SK-N-MC (cell line): ENCODE results near the gene UBE2Q1.

ENCODE experiments used
- EZH2 ChIP-seq: fragments of 200-600 bp; sonication (generic); IDR thresholded peaks from one replicate; pipeline ENCODE4 v1.6.1; 2017; ENCODE audit warnings: antibody characterized with exemption
- POLR2AphosphoS5 ChIP-seq: IDR thresholded peaks from 2 replicates; pipeline ENCODE4 v1.6.1; 2012; ENCODE audit warnings: mild to moderate bottlenecking, low read depth, low read length, borderline replicate concordance

DNA sequence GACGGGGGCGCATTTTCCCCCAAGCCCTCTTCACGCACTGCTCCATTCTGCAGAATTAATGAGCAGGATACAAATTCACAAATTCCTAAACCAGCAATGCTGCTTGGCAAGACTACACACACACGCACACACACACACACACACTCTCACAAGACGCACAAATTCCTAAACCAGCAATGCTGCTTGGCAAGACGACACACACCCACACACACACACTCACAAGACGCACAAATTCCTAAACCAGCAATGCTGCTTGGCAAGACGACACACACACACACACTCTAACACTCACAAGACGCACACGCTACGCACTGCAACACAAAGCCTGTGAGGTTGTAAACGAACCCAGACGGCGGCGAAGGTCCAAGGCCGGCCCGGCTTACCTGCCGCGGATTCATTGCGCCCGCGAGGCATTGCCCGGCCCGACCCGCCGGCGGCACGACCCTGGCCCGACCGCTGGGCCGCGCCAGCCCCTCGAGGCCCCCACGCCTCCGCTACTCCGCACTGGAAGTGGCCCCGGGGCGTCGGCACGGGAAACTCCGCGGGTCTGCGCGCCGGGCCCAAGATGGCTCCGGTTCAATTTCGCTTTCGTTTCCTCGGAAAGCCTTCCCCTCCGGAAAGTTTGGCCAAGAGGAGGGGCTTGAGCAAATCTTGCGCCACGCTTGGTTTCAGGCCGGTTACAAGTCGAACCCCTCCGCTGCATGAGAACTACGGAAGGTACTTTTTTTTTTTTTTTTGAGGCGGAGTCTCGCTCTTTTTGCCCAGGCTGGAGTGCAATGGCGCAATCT is 49.3 kb upstream of the UBE2Q1 start, which contains the start of gene ADAR:
- no peak for TF ChIP-seq EZH2
- no peak for TF ChIP-seq POLR2AphosphoS5
